MM.1S (cell line): Measurements from ENCODE around the gene ELOF1.

Experiments
- DNase-seq: peaks from one replicate; pipeline ENCODE4 v3.0.0-alpha.2; 2015
- H2AFZ ChIP-seq: fragments of 300-600 bp; sonication (generic); 2 replicates; pipeline ENCODE4 v1.6.0; 2016; ENCODE audit warnings: antibody characterized with exemption, low read length
- H3F3A ChIP-seq: fragments of 300-600 bp; sonication (generic); 2 replicates; pipeline ENCODE4 v1.6.1; 2016; ENCODE audit warnings: mild to moderate bottlenecking, antibody characterized with exemption, low read length, moderate library complexity, mixed read lengths; ENCODE audit not compliant: insufficient read depth
- H3K27ac ChIP-seq: fragments of 300-600 bp; sonication (generic); 2 replicates; pipeline ENCODE4 v1.5.1; 2016; ENCODE audit warnings: mild to moderate bottlenecking, low read length
- H3K27me3 ChIP-seq: fragments of 300-600 bp; sonication (generic); replicated peaks from 2 replicates; pipeline ENCODE4 v1.6.0; 2016; ENCODE audit warnings: low read length; ENCODE audit not compliant: insufficient read depth
- H3K36me3 ChIP-seq: fragments of 300-600 bp; sonication (generic); replicated peaks from 2 replicates; pipeline ENCODE4 v1.6.1; 2016; ENCODE audit warnings: mild to moderate bottlenecking, low read length, mixed read lengths; ENCODE audit not compliant: insufficient read depth
- H3K4me1 ChIP-seq: fragments of 300-600 bp; sonication (generic); 2 replicates; pipeline ENCODE4 v1.6.1; 2016; ENCODE audit warnings: low read length, mixed read lengths
- H3K4me2 ChIP-seq: fragments of 300-600 bp; sonication (generic); 2 replicates; pipeline ENCODE4 v1.6.0; 2016; ENCODE audit warnings: low read depth, low read length
- H3K4me3 ChIP-seq: fragments of 300-600 bp; sonication (generic); 2 replicates; pipeline ENCODE4 v1.5.1; 2016; ENCODE audit warnings: low read length, mixed read lengths
- H3K79me2 ChIP-seq: fragments of 300-600 bp; sonication (generic); 2 replicates; pipeline ENCODE4 v1.6.1; 2016; ENCODE audit warnings: mixed run types, low read length, mixed read lengths
- H3K9ac ChIP-seq: fragments of 300-600 bp; sonication (generic); 2 replicates; pipeline ENCODE4 v1.6.1; 2016; ENCODE audit warnings: low read length, mixed read lengths
- H3K9me2 ChIP-seq: fragments of 300-600 bp; sonication (generic); replicated peaks from 2 replicates; pipeline ENCODE4 v1.6.1; 2016; ENCODE audit warnings: mild to moderate bottlenecking, low read length, mixed read lengths; ENCODE audit not compliant: insufficient read depth
- H3K9me3 ChIP-seq: fragments of 300-600 bp; sonication (generic); replicated peaks from 2 replicates; pipeline ENCODE4 v1.6.1; 2016; ENCODE audit warnings: mild to moderate bottlenecking, low read length, mixed read lengths; ENCODE audit not compliant: insufficient read depth
- H4K20me1 ChIP-seq: fragments of 300-600 bp; sonication (generic); 2 replicates; pipeline ENCODE4 v1.6.1; 2016; ENCODE audit warnings: mild to moderate bottlenecking, low read length, moderate library complexity, mixed read lengths; ENCODE audit not compliant: insufficient read depth
- EZH2 ChIP-seq: fragments of 300-600 bp; sonication (generic); optimal IDR thresholded peaks from 2 replicates; pipeline ENCODE3; 2017; ENCODE audit warnings: low read depth, mild to moderate bottlenecking, antibody characterized with exemption, low read length, mixed read lengths
- EZH2phosphoT487 ChIP-seq: fragments of 300-600 bp; sonication (generic); IDR thresholded peaks from 2 replicates; pipeline ENCODE4 v1.6.1; 2018; ENCODE audit warnings: antibody characterized with exemption, low read length
- TF ChIP-seq, protein P1 (sequence below): fragments of 300-600 bp; sonication (generic); IDR thresholded peaks from 2 replicates; pipeline ENCODE4 v1.5.1; 2016; ENCODE audit warnings: antibody characterized with exemption, low read length, mixed read lengths

The ELOF1 gene

DNA sequence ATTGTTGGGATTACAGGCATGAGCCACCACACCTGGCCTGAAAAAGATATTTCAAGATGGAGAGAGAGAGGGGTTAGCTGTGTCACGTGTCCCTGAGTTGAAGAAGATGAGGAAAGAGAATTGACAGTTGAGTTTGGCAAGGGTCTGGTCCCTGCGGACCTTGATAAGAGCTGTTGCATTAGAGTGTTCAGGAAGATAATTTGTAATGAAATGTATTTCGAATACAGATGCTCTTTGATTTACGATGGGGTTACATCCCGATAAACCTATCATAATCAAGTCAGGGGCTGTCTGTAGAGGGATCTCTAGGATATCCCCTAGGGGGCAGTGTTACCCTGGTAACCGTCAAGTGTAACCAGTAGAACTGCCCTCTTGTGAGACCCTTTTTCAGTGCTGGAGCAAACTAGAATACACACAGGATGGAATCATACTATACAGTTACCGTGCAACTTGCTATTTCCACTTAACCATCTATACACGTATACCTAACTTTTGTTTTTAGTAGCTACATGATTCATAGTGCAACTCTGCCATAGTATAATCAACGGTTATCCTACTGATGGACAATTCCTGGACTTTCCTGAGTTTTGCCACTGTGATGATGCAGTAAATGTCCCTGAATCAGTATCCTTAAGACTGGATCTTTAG is 1.5 kb upstream of the ELOF1 start:
- peak; percentile 77 for DNase-seq
- Histone ChIP-seq H3K4me1 (peaks cover 6% of the 10 kb centered on the region; the same call in 1 of the 2 replicates), H3K9me3 (no peaks in the 10 kb centered on the region), H3K79me2 (peaks cover 31% of the 10 kb centered on the region), H3K9me2 (no peaks in the 10 kb centered on the region), H3K27ac (no peak overlapping the region), H4K20me1 (no peaks in the 10 kb centered on the region), H2AFZ (no peak overlapping the region), H3F3A (peaks cover 7% of the 10 kb centered on the region), H3K9ac (peak overlapping the region; percentile 71; the same call in 1 of the 2 replicates), H3K4me3 (peak overlapping the region; percentile 79; the same call in 1 of the 2 replicates), H3K27me3 (no peaks in the 10 kb centered on the region), H3K4me2 (peak overlapping the region; percentile 75; the same call in 1 of the 2 replicates), H3K36me3 (no peaks in the 10 kb centered on the region)
- TF ChIP-seq EZH2phosphoT487 (no peak), EZH2 (no peak)
- TF ChIP-seq, protein P1, sequence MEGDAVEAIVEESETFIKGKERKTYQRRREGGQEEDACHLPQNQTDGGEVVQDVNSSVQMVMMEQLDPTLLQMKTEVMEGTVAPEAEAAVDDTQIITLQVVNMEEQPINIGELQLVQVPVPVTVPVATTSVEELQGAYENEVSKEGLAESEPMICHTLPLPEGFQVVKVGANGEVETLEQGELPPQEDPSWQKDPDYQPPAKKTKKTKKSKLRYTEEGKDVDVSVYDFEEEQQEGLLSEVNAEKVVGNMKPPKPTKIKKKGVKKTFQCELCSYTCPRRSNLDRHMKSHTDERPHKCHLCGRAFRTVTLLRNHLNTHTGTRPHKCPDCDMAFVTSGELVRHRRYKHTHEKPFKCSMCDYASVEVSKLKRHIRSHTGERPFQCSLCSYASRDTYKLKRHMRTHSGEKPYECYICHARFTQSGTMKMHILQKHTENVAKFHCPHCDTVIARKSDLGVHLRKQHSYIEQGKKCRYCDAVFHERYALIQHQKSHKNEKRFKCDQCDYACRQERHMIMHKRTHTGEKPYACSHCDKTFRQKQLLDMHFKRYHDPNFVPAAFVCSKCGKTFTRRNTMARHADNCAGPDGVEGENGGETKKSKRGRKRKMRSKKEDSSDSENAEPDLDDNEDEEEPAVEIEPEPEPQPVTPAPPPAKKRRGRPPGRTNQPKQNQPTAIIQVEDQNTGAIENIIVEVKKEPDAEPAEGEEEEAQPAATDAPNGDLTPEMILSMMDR: peak; percentile 82

DNA sequence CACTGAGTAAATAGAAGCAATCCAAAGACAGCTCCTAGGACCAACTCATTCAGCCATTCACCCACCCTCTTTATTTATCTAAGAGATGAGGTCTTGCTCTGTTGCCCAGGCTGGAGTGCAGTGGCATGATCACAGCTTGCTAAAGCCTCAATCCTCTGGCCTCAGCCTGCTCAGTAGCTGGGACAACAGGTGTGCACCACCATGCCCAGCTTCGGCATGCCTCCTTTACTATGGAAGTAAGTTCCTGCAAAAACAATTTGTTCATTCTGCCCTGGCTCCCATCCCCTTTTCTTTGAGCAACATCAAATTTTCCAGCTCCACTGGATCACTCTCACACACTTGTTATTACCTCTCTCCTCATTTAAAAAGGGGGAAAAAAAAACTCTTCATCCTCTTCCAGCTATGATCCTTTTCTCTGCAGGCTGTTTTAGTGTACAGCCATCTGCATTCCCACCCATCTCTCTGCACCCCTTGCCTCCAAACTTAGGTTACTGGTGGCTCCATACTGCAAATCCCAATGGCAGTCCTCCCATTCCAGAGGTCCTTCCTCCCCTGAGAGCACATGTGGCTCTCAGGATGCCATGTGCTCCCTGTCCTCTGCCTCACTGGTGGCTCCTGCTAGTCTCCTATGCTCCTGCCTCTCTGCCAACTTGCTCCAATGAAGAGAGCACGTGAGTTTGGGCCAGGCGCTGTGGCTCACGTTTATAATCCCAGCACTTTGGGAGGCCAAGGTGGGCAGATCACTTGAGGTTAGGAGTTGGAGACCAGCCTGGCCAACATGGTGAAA is 2.2 kb downstream of the ELOF1 start:
- H3K4me2 ChIP-seq: no peak overlapping the region

DNA sequence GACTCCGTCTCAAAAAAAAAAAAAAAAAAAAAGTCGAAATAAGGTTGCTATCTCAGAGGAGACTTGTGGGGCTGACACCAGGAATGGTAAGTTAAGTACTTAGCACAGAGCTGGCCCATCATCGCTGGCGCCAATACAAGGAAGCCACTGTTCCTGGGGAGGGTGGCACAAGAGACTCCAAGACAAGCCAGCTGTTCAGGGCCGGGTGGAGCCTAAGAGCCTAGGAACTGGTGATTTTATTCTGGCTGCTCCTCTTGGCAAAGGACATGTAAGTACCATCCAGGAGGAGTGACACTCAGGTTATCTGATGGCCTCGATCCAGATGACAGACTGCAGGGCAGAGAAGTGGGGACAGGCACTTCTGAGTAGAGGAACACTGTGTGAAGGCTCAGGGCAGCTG is 3.8 kb downstream of the ELOF1 start:
- DNase-seq: no peak
- Histone ChIP-seq H3K4me1 (peaks cover 6% of the 10 kb centered on the region; the same call in 1 of the 2 replicates), H3K9me3 (no peaks in the 10 kb centered on the region), H3K27me3 (no peaks in the 10 kb centered on the region), H3K27ac (no peak overlapping the region), H3K79me2 (peaks cover 35% of the 10 kb centered on the region), H3K36me3 (no peaks in the 10 kb centered on the region), H3K9me2 (no peaks in the 10 kb centered on the region), H3F3A (peaks cover 3% of the 10 kb centered on the region; the same call in 1 of the 2 replicates), H3K9ac (no peak overlapping the region), H3K4me2 (no peak overlapping the region), H3K4me3 (no peak overlapping the region), H2AFZ (no peak overlapping the region), H4K20me1 (no peaks in the 10 kb centered on the region)
- TF ChIP-seq EZH2phosphoT487 (no peak), EZH2 (no peak)
- TF ChIP-seq, protein P1: no peak

More for the DNA sequence above, 2.2 kb downstream of the ELOF1 start:
- H3K9me2 ChIP-seq: no peaks in the 10 kb centered on the region
- H3K4me1 ChIP-seq: peaks cover 6% of the 10 kb centered on the region; the same call in 1 of the 2 replicates
- H3K9me3 ChIP-seq: no peaks in the 10 kb centered on the region
- H3K4me3 ChIP-seq: no peak overlapping the region
- DNase-seq: no peak
- no peaks in the 10 kb centered on the region for H4K20me1 ChIP-seq
- no peak overlapping the region for H3K9ac ChIP-seq
- TF ChIP-seq EZH2 (no peak), EZH2phosphoT487 (no peak)
- TF ChIP-seq, protein P1: no peak
- no peak overlapping the region for H2AFZ ChIP-seq
- H3K27ac ChIP-seq: no peak overlapping the region
- H3K79me2 ChIP-seq: peaks cover 35% of the 10 kb centered on the region
- peaks cover 7% of the 10 kb centered on the region for H3F3A ChIP-seq
- H3K36me3 ChIP-seq: no peaks in the 10 kb centered on the region
- no peaks in the 10 kb centered on the region for H3K27me3 ChIP-seq
